HL-60/S4 (cell line): ENCODE data around the gene CHN2.
"Not testable (repeated sequence)": the region's sequence is repeated elsewhere in the genome, so short reads cannot be mapped to it uniquely, and the experiment has no call there.

ENCODE experiments used
- in situ Hi-C: fragments of 300-500 bp; cut with MboI; formaldehyde crosslinking; loops from 2 replicates; pipeline ENCODE4 v1.14.3; 2022; ENCODE audit warnings: low sequenced_read_pairs

Gene CHN2

DNA sequence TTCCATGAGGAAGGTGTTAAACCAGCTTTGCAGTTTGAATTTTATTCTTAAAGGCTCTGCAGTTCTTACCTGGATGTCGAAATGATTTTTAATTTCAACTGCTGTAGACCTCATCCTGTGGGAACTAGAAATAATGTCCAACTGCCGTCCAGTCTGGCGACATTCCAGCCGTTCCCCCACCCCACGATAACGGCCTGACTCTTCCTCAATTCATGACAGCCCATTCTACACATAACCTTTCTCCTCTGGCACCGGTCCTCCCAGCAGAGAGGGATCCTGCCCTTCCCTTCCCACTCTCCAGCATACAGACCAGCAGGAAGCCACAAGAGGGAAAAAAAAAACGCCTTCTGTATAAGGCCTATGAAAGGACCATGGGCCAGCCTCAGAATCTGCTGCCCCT is 317.3 kb downstream of the CHN2 start:
- in situ Hi-C loops = no loop called here

DNA sequence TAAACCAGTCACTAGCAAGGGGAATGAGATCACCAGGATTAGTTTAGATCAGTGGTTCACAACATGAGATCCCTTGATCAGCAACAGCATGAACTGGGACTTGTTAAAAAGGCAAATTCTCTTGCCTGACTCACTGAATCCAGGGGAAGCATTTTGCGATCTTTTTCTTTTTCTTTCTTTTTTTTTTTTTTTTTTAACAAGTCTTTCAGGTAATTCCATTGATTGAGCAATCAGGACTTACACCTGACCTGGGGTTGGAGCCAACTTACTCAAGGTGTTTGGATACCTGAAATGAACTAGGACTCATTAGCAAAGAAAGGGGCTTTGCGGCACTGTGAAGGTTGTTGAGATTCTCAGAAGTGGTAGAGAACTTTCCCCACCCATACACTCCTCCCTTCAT is 321.9 kb downstream of the CHN2 start:
- in situ Hi-C loops = no loop called here

- in situ Hi-C loops = no loop called here
These were observed 324.0 kb downstream of the CHN2 start for GRCh38 chr7:29518616-29519015.

DNA sequence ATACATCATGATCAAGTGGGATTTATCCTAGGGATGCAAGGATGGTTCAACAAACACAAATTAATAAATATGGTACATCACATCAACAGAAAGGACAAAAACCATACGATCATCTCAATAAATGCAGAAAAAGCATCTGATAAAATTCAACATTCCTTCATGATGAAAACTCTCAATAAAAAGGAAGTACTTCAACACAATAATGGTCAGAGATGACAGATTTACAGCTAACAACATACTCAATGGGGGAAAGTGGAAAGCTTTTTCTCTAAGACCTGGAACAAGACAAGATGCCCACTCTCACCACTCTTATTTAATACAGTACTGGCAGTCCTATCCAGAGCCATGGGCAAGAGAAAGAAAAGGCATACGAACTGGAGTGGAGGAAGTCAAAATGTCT is 329.2 kb downstream of the CHN2 start:
- in situ Hi-C loops = no loop called here

- in situ Hi-C loops = no loop called here
These were observed 333.0 kb downstream of the CHN2 start for GRCh38 chr7:29527505-29528108.

GRCh38 chr7:29528526-29528925 is 334.0 kb downstream of the CHN2 start:
- in situ Hi-C loops = not testable (repeated sequence)
